Cerebellar nuclear complex (tissue), 1 donor: Measurements from ENCODE around the gene NBPF4.
"Not testable (repeated sequence)": the region's sequence is repeated elsewhere in the genome, so short reads cannot be mapped to it uniquely, and the experiment has no call there.

Experiments
- DNase-seq, 2 experiments: peaks; one replicate each; lab custom pipeline; 2025; lab: John Stamatoyannopoulos, UW

Gene NBPF4, protein sequence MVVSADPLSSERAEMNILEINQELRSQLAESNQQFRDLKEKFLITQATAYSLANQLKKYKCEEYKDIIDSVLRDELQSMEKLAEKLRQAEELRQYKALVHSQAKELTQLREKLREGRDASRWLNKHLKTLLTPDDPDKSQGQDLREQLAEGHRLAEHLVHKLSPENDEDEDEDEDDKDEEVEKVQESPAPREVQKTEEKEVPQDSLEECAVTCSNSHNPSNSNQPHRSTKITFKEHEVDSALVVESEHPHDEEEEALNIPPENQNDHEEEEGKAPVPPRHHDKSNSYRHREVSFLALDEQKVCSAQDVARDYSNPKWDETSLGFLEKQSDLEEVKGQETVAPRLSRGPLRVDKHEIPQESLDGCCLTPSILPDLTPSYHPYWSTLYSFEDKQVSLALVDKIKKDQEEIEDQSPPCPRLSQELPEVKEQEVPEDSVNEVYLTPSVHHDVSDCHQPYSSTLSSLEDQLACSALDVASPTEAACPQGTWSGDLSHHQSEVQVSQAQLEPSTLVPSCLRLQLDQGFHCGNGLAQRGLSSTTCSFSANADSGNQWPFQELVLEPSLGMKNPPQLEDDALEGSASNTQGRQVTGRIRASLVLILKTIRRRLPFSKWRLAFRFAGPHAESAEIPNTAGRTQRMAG

DNA sequence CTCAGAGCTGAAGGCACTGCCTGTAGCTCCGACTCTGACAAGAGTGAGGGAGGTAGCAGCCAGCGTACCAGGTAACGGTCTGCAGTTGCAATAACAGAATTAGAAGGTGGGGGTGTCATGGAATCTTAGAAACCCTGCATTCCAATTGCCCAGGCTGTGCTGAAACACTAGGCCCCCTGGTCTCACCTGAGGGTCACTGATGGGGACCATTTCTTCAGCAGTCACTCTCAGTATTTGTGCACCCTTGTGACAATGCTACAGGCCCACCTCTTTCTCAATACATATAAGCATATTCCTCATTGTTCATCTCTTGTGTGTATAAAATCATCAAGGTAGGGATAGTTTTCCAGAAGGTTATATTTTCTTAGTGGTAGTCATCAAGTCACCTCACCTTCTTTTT, at the start of gene NBPF4:
NBPF4 (minus strand) TSS at position 101 of the 400 bp plus-strand sequence. CDS start 315 bp downstream, outside the sequence.
- not testable (repeated sequence) for DNase-seq

DNA sequence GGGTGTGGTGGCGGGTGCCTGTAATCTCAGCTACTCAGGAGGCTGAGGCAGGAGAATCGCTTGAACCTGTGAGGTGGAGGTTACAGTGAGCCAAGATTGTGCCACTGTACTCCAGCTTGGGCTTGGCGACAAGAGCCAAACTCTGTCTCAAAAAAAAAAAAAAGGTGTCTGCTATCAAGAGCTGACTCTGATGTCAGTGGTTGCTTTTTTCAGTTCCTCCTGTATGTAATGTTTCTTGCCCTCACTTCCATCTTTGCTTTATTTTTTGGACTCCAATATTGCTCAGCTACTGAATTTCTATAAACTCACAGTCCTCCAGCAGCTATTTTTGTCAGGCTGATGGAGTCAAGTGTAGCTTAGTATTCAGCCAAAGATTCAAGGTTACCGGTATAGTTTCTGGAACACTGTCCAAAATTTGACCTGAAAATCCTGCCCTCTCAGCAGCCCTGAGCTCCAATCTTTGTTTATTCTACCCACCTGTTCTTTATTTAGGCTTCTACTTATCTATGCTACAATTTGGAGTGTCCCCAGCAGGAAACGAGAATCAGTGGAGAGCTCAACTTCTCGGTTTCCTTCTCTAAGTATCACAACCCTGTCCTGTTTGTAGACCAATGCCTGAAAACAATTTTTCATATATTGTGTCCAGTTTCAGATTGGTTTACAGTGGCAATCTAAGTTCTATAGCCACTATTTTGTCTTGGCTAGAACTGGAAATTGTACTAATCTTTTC, 38.8 kb upstream of the NBPF4 start:
- not testable (repeated sequence) for DNase-seq

DNA sequence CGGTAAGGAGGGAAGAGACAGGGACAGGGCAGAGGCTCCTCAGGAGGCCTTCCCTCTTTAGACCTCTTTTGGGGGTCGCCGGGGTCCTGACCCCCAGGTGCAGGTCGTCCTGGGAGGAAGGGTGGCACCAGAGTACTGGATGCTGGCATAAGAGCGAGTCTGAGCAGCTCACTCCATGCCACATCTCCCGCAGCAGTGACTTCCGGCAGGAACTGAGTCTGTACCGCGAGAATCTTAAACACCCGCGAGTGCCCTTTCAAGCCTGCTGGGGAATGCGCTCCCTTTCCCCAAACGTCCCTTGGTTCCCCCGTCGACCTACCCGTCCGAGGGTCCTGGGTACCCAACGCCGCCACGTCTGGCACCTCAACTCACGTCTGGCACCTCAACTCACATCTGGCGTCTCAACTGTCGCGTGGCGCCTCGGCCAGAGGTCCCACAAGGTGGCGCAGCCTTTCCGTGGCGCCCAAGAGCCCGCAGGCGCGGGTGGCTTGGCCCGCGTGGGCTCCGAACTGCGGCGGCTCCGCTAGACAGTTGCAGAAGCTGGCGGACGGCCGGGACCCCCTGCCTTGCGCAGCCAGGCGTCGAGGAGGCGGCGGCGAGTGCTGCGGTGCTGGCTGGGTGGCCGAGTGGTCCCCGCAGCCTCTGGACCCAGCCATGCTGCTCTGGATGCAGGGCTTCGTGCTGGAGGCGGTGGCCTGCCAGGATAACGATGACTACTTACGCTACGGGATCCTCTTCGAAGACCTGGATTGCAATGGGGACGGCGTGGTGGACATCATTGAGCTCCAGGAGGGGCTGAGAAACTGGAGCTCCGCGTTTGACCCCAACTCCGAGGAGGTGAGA, 28.8 kb upstream of the NBPF4 start:
- not testable (repeated sequence) for DNase-seq

DNA sequence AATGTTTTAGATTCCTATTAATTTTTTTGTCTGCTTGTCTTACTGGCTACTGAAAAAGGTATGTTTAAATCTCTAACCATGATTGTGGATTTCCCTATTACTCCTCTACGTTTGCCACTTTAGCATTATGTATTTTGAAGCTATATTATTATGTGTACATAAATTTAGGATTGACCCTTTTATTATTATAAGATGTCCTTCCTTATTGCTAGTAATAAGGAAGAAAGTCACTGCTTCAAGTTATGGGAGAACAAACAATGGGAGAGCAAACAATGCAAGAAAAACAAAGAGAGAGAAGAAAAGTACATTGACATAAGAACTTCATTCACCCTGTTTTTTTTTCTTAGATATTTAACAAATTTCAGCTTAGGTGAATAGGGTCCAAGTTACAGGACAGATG, 23.2 kb upstream of the NBPF4 start:
- DNase-seq, result not testable (repeated sequence)

DNA sequence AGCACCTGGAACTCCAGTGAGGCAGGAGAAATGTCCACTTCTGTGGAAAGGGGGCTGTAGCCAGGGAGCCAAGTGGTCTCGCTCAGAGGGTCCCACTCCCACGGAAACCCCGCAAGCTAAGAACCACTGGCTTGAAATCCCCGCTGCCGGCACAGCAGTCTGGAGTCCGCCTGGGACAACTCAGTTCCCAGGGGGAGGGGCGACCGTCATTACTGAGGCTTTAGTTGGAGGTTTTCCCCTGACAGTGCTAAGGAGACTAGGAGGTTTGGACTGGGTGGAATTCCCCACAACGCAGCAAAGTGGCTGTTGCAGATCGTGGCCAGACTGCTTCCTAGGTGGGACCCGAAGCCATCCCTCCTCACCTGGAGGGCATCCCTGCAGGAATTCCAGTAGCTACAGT, 18.1 kb upstream of the NBPF4 start:
- DNase-seq, result not testable (repeated sequence)

DNA sequence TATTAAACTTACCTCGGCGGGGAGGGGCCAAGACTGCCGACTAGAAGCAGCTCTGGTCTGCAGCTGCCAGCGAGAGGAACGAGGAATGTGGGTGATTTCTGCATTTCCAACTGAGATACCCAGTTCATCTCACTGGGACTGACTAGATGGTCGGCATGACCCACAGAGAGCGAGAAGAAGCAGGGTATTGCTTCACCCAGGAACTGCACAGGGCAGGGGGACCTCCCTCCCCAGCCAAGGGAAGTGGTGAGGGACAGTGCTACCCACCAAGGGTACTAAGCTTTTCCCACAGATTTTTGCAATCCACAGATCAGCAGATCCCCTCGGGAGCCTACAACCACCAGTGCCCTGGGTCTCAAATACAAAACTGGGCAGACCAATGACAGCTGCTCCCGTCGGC, 17.6 kb upstream of the NBPF4 start:
- not testable (repeated sequence) for DNase-seq

DNA sequence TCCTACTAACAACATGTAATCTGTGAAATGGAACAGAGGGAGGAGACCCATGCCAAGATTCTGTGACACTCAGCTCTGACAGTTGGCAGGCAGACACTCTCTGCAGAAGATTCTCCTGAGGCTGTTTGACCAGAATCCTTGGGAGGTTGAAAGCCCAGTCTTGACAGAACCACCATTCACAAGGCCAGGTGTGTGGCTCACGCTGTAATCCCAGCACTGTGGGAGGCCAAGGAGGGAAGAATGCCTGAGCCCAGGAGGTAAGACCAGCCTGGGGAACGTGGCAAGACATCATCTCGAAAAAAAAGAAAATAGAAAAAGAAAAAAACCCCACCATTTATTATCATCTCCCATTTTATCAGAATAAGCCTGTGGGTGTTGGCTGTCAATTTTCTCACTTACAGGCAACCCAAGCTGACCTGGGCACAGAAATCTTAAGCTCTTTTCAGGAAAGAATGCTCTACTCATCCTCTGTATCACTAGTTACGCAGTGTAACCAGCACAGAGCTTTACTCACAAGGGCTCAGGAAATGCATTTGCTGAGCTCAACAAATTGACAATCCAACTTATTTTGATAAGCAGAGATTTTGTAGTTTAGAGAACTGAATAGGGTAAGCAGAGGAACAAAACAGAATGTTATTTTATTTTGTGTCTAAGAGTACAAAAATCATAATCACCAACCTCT, 16.8 kb upstream of the NBPF4 start:
- DNase-seq, result not testable (repeated sequence)

DNA sequence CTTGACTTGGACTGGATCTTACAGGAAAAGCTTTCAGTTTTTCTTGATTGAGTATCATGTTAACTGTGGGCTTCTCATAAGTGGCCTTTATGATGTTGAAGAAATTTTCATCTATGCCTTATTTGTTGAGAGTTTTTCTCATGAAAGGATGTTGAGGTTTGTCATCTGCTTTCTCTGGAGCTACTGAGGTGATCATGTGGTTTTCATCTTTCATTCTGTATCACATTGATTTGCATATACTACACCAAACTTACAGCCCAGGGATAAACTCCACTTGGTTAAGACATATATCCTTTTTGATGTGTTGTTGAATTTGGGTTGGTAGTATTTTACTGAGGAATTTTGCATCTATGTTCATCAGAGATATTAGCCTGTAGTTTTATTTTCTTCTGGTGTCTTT, 11.6 kb upstream of the NBPF4 start:
- DNase-seq, result not testable (repeated sequence)

DNA sequence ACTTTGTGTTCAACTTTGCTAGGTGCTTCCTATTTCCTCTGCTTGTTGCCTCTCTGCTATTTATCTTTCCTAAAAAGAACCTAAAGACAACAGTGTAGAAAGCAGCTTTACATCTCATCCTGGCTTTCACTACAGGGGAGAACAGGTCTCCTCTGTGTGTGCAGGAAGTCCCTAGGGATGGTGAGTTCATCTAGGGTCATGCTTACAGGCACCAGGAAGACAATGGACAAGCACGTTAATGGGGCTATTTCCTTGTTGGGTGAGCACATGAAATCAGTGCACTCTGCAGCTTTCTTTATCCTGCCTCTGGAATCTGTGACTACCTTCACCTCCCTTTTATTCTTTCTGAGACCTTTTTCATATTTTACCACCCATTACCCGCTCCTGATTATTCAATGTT, 4.5 kb downstream of the NBPF4 start:
- DNase-seq, result not testable (repeated sequence)

DNA sequence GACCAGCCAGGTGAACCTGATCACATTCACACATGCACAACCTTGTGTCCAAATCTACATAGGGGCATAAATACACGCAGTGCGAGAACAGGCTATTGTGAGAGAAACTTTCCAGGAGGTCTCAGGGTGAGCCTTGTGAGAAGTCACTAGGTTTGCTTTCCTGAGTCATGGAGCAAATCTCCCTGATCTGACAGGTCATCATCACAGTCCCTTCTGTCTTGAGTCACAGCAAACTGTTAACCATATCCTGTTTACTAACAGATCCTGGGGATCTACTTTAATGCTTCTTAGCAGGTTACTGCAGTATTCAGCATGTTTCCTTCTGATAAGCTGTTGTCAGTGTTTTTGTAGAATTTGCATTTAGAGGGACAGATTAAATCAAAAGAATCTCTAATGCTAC, 8.6 kb downstream of the NBPF4 start:
- DNase-seq, result not testable (repeated sequence)

DNA sequence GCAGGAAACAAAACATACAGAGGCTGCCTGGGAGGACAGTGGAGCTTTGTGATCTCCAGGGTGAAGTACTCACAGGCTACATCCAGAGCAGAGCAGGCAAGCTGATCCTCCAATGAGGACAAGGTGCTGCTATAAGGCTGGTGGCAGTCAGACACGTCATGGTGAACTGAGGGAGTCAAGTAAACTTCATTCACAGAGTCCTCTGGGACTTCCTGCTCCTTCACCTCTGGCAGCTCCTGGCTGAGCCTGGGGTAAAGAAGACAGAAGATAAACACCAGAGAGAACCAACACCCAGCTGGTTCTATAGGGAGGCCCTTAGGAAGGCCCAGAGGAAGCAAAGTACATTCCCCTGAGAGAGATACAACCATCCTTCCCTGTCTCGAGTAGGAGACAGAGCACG, 11.7 kb downstream of the NBPF4 start:
- DNase-seq, result not testable (repeated sequence)

DNA sequence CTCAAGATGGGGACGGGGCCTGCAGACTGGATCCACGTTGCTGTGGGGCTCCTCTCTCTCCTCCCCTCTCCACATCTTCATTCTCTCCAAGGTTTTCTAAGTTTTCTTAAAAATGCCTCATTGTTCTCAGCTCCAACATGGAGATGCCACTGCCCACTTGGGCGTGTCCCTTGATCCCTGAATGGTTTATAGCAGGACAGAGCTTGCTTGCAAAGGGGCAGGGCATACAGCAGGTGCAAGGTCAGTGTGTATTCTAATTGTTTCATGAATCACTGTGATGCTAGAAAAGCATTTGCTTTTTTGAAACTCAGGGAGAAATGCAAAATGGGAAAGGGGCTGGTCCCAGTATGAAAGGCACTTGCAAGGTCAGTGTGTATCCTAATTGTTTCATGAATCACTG, 13.9 kb downstream of the NBPF4 start:
- not testable (repeated sequence) for DNase-seq

DNA sequence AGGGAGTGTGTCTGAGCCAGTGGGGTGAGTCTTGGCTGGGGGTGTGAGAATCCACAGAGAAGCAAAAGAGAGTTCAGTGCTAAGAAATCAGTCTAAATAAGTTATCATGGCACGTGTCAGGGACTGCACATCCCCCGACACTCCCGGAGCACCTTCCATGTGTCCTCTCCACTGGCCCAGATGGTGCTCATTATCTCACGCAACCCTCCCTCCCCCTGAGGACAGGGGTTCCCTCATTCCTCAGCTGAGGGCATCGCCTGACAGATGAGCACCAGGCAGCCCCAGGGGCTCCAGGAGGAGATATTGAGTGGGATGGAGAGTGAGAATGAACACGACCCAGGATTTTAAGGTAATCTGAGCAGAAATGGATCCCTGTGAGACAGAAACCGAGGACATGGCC, 16.1 kb downstream of the NBPF4 start:
- not testable (repeated sequence) for DNase-seq

DNA sequence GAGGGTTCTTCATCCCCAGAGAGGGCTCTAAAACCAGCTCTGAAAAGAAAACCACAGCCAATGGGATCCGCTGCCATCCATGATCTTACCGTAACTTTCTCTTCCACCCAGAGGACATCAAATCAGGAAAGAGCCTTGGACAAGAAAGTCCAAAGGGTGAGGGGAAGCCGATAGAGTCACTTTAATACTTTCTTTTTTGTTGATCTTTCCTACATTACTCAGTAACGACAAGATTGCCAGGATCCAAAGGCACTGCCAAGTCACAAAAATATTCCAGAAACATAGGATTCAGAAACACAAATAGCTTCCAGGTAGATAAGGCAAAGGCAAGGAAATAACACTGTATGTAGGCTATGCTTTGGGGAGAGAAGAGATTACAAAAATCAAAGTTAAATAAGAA, 17.0 kb downstream of the NBPF4 start:
- not testable (repeated sequence) for DNase-seq

DNA sequence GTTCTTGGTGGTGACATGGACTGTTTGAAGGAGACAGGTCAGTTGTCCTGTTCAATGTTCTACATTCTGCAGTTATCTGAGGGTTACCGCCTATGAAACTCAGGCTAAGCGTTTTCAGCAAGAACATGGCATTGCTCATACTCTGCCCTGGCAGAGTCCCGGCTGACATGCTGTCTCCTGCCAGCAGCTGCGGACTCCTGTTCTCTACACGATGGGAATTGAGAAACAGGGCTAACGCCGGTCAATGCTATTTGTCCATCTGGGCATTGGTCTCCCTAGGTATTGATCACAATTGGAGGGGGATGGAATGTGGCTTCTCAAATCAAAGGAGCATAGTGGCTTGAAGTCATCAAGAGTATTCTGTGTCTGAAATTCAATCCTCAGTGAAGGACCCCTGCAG, 20.6 kb downstream of the NBPF4 start:
- DNase-seq, result not testable (repeated sequence)

DNA sequence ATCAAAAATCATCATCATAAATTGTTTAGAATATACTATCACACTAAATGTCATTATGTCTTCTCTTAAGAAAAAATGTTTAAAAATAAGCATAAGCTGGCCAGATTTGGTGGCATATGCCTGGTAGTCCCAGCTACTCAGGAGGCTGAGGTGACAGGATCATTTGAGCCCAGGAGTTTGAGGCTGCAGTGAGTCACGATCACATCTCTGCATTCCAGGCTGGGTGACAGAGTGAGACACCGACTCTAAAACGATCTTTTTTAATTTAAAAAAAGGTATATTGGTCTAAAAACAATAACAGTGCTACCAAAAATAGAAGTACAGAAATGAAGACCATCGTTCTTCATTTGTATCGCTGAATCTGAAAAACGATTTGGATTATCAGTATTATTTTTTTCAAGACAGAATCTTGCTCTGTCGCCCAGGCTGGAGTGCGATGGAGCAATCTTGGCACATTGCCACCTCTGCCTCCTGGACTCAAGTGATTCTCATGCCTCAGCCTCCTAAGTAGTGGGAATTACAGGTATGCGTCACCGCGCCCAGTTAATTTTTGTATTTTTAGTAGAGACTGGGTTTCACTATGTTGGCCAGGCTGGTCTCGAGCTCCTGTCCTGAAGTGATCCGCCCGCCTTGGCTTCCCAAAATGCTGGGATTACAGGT, 26.2 kb downstream of the NBPF4 start:
- DNase-seq, result not testable (repeated sequence)

DNA sequence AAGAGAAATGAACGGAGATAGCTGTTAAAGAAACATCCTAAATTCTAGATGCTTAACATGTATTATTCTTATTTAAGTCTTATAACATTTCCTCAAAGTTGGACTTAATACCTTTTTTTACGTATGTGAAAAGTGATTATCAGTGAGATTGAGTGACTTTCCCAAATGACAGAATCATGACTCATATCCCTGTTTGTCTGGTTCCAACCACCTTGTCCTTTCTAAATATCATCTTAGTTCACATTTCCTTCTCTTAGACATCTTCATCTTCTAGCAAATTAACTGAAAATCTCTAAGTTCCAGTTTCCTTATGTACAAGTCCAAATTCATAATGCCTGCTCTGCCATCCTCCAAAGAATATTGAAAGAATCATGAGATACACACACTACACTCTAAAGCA, 26.9 kb downstream of the NBPF4 start:
- not testable (repeated sequence) for DNase-seq

DNA sequence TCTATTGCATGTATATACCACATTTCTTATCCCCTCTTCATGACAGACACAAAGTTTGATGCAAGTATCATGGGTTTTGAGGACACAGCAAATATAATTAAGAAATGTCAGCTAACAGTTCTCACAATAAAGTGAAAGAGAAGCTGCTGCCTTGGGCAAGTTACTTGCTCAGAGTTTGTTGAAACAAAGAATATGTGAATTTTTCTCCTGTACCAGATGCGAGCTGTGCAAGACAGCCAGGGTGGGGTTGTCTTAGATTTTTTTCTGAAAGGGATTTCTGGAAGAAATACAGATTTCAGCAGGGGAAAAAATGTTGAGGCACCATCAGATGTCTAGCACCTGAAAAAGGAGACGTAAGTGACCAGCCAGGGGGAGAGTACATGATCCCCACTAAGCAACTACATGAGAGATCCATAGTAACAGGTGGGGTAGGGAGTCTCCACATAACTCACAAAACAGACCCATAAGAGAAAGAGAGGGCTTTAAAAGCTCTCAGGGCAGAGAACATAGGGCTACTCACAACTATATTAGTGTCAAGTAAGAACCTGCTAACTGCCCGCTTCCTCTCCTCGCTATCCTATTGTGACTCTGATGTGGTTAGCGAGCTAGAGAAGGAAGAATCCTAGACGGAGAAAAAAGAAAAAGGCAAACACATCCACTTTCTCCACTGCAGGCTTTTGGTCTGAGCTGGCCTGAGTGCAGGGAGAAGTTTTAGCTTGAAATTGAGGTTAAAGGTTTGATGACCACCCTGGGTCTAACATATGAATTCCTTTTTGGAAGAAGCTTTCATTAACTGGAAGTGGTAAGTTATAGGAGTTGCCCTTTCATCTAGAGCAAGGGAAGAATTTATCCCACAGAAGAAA, 27.6 kb downstream of the NBPF4 start:
- not testable (repeated sequence) for DNase-seq

DNA sequence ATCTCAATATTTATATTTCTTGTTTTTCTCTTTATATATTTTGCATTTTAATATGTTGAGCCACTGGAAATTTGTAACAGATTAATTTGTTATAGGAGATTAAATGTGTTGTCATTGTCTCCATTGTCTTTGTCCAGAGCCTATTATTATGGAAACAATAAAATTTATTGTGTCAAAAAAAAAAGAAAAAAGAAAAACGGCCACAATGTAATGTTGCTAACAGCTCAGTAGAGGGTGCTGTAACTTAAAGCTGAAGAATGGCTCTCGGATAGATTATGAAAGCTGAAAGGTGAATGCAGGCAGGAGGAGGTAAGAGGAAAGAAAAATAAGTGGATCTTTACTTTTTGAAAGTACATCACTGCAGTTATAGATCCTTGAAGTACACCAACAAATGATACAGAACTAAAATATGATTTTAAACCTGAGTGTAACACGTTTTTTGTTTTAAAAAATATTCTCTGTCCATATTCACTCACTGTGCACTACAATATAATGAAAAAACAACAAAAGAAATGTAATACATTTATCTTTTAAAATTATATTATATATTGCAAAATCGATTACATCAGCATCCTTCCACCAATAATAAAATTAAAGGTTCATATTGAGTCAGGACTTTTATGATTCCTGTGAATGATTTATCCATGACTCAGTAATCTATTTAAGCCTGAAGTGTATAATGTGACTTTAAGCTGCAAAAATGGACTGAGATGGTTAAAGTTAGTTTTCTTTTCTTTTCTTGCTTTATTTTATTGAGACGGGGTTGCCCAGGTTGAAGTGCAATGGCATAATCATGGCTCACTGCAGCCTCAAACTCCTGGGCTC, 29.0 kb downstream of the NBPF4 start:
- not testable (repeated sequence) for DNase-seq
